DOHH2 (cell line): ENCODE data around the gene ZNF469.

Source experiments
- H3F3A ChIP-seq: fragments of 200-600 bp; sonication (generic), shearing (Covaris generic); 2 replicates; pipeline ENCODE4 v1.6.0; 2016; ENCODE audit warnings: antibody characterized with exemption, mild to moderate bottlenecking; ENCODE audit not compliant: control insufficient read depth, insufficient read depth
- H3K27ac ChIP-seq: fragments of 200-600 bp; sonication (generic); 2 replicates; pipeline ENCODE4 v1.5.1; 2014; ENCODE audit warnings: low read depth, mild to moderate bottlenecking, low read length, moderate library complexity
- H3K27me3 ChIP-seq: fragments of 200-600 bp; sonication (generic); 2 replicates; pipeline ENCODE4 v1.6.1; 2014; ENCODE audit warnings: mild to moderate bottlenecking, low read length, mixed read lengths; ENCODE audit not compliant: control insufficient read depth
- H3K36me3 ChIP-seq: fragments of 200-600 bp; sonication (generic); 2 replicates; pipeline ENCODE4 v1.6.1; 2014; ENCODE audit warnings: mild to moderate bottlenecking, low read length, moderate library complexity, mixed read lengths; ENCODE audit not compliant: control insufficient read depth
- H3K4me1 ChIP-seq: fragments of 200-600 bp; sonication (generic); 2 replicates; pipeline ENCODE4 v1.6.1; 2014; ENCODE audit warnings: mild to moderate bottlenecking, low read length, mixed read lengths; ENCODE audit not compliant: control insufficient read depth
- H3K4me2 ChIP-seq: fragments of 200-600 bp; sonication (generic); 2 replicates; pipeline ENCODE4 v1.6.0; 2014; ENCODE audit warnings: mild to moderate bottlenecking, low read length, moderate library complexity
- H3K4me3 ChIP-seq: fragments of 200-600 bp; sonication (generic); 2 replicates; pipeline ENCODE4 v1.5.1; 2014; ENCODE audit warnings: mild to moderate bottlenecking, low read length, mixed read lengths
- H3K79me2 ChIP-seq: fragments of 200-600 bp; sonication (generic); 2 replicates; pipeline ENCODE4 v1.6.1; 2014; ENCODE audit warnings: mild to moderate bottlenecking, low read length, mixed read lengths; ENCODE audit not compliant: control insufficient read depth
- H3K9me2 ChIP-seq: fragments of 200-600 bp; sonication (generic); replicated peaks from 2 replicates; pipeline ENCODE4 v1.6.1; 2014; ENCODE audit warnings: mild to moderate bottlenecking, low read length, mixed read lengths; ENCODE audit not compliant: control insufficient read depth
- H3K9me3 ChIP-seq: fragments of 200-600 bp; sonication (generic); 2 replicates; pipeline ENCODE4 v1.6.1; 2014; ENCODE audit warnings: antibody characterized with exemption, low read length, mixed read lengths; ENCODE audit not compliant: control insufficient read depth, insufficient read depth
- H4K20me1 ChIP-seq: fragments of 200-600 bp; sonication (generic); 2 replicates; pipeline ENCODE4 v1.6.0; 2014; ENCODE audit warnings: low read depth, mild to moderate bottlenecking, antibody characterized with exemption, low read length, moderate library complexity; ENCODE audit not compliant: control insufficient read depth, insufficient read depth
- CTCF ChIP-seq: fragments of 200-600 bp; sonication (generic); IDR thresholded peaks from one replicate; pipeline ENCODE4 v1.5.1; 2014; ENCODE audit warnings: antibody characterized with exemption, mild to moderate bottlenecking, low read depth, low read length; ENCODE audit not compliant: poor library complexity, severe bottlenecking
- EZH2phosphoT487 ChIP-seq: fragments of 200-600 bp; sonication (generic); IDR thresholded peaks from 2 replicates; pipeline ENCODE4 v1.6.1; 2017; ENCODE audit warnings: borderline replicate concordance, mild to moderate bottlenecking, antibody characterized with exemption, low read length, moderate library complexity, mixed read lengths

ZNF469 gene

GRCh38 chr16:88393034-88393433 lies 10.3 kb downstream of the ZNF469 start:
- Histone ChIP-seq H3K27me3 (no peaks in the 10 kb centered on the region), H4K20me1 (no peaks in the 10 kb centered on the region), H3K4me3 (no peak overlapping the region), H3F3A (no peaks in the 10 kb centered on the region), H3K36me3 (no peaks in the 10 kb centered on the region), H3K4me1 (no peaks in the 10 kb centered on the region), H3K9me2 (no peaks in the 10 kb centered on the region), H3K27ac (no peak overlapping the region), H3K4me2 (no peak overlapping the region), H3K9me3 (no peaks in the 10 kb centered on the region), H3K79me2 (no peaks in the 10 kb centered on the region)
- no peak for TF ChIP-seq CTCF
- no peak for TF ChIP-seq EZH2phosphoT487

DNA sequence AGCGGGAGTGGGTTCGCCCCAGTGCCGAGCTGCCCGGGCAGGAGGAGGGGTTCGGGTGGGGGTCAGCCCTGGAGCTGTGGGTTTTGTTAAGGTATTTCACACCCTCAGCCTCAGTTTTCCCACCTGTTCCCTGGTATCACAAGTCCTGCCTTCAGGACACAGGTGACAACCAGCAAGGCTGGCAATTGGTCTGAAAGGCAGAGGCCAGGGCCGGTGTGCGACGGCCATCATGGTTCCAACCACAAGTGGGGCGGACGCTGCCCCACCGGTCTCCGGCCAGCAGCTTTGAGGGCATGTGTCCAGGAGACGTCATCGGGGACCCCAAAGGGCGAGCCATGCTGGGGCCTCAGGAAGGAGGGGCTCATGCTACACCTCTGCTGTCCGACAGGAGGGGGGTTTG lies 10.8 kb downstream of the ZNF469 start:
- H3K36me3 ChIP-seq: no peaks in the 10 kb centered on the region
- no peaks in the 10 kb centered on the region for H4K20me1 ChIP-seq
- H3F3A ChIP-seq: no peaks in the 10 kb centered on the region
- no peaks in the 10 kb centered on the region for H3K9me3 ChIP-seq
- H3K79me2 ChIP-seq: no peaks in the 10 kb centered on the region
- H3K4me2 ChIP-seq: no peak overlapping the region
- no peaks in the 10 kb centered on the region for H3K27me3 ChIP-seq
- no peaks in the 10 kb centered on the region for H3K9me2 ChIP-seq
- H3K4me1 ChIP-seq: no peaks in the 10 kb centered on the region
- no peak for TF ChIP-seq CTCF
- no peak for TF ChIP-seq EZH2phosphoT487
- H3K27ac ChIP-seq: no peak overlapping the region
- H3K4me3 ChIP-seq: no peak overlapping the region

DNA sequence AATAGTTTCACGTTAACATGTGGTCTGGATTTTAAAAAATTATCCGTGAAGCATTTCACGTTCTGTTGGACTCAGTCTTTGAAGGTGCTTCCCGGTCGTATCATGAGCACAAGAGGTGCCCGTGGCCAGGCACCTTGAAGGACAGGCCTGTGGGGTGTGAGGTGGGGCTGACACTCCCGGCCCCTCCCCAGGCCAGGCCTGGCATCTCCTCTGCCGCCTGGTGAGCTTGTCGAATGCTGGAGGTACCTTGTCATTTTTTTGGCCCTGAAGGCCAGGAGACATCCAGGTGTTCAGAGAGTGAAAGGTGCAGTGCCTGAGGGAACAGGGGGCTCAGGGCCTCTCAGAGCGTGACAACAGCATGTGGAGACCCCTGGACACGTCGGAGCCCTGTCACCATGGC lies 11.7 kb downstream of the ZNF469 start:
- no peaks in the 10 kb centered on the region for H3K36me3 ChIP-seq

More for the DNA sequence above, 11.7 kb downstream of the ZNF469 start:
- H3K4me3 ChIP-seq: no peak overlapping the region
- no peaks in the 10 kb centered on the region for H3K27me3 ChIP-seq
- no peaks in the 10 kb centered on the region for H3F3A ChIP-seq
- no peaks in the 10 kb centered on the region for H3K9me2 ChIP-seq
- H3K9me3 ChIP-seq: no peaks in the 10 kb centered on the region
- TF ChIP-seq CTCF (no peak), EZH2phosphoT487 (no peak)
- no peaks in the 10 kb centered on the region for H4K20me1 ChIP-seq
- H3K4me1 ChIP-seq: no peaks in the 10 kb centered on the region
- no peak overlapping the region for H3K4me2 ChIP-seq
- H3K27ac ChIP-seq: no peak overlapping the region
- H3K79me2 ChIP-seq: no peaks in the 10 kb centered on the region
